ENCODE data around the gene NRP1.

NRP1 gene

GRCh38 chr10:33345236-33345635 lies 10.8 kb upstream of the NRP1 start:
- no peak for TF ChIP-seq CTCF (IDR thresholded peaks at IDR 0.05; ENCODE audit: low read depth, low read length)
- H3K9me3 ChIP-seq (ENCODE audit: severe bottlenecking), result no peaks in the 10 kb centered on the region

GRCh38 chr10:33344676-33345075 lies 10.2 kb upstream of the NRP1 start:
- Histone ChIP-seq H3K36me3 (no peaks in the 10 kb centered on the region), H3K27me3 (ENCODE audit: insufficient read depth, low read depth, severe bottlenecking) (no peaks in the 10 kb centered on the region), H3K4me3 (ENCODE audit: low read depth, low read length) (no peak overlapping the region), H3K27ac (no peak overlapping the region), H3K9me3 (ENCODE audit: severe bottlenecking) (no peaks in the 10 kb centered on the region)
- no peak for TF ChIP-seq CTCF (IDR thresholded peaks at IDR 0.05; ENCODE audit: low read depth, low read length)
- no peak for DNase-seq

More at GRCh38 chr10:33345236-33345635, 10.8 kb upstream of the NRP1 start:
- Histone ChIP-seq H3K27me3 (ENCODE audit: insufficient read depth, low read depth, severe bottlenecking) (no peaks in the 10 kb centered on the region), H3K4me3 (ENCODE audit: low read depth, low read length) (no peak overlapping the region), H3K36me3 (no peaks in the 10 kb centered on the region), H3K27ac (no peak overlapping the region)
- no peak for DNase-seq

- Histone ChIP-seq H3K27me3 (ENCODE audit: insufficient read depth, low read depth, severe bottlenecking) (peaks cover 11% of the 10 kb centered on the region), H3K36me3 (no peaks in the 10 kb centered on the region), H3K27ac (no peak overlapping the region), H3K9me3 (ENCODE audit: severe bottlenecking) (no peaks in the 10 kb centered on the region), H3K4me3 (ENCODE audit: low read depth, low read length) (no peak overlapping the region)
- no peak for DNase-seq
- TF ChIP-seq CTCF (IDR thresholded peaks at IDR 0.05; ENCODE audit: low read depth, low read length), result no peak
These were observed 7.2 kb upstream of the NRP1 start for GRCh38 chr10:33341637-33342036.

GRCh38 chr10:33337326-33337957 lies 3.0 kb upstream of the NRP1 start:
- Histone ChIP-seq H3K36me3 (no peaks in the 10 kb centered on the region), H3K27me3 (ENCODE audit: insufficient read depth, low read depth, severe bottlenecking) (peaks cover 27% of the 10 kb centered on the region), H3K9me3 (ENCODE audit: severe bottlenecking) (no peaks in the 10 kb centered on the region), H3K4me3 (ENCODE audit: low read depth, low read length) (no peak overlapping the region; the same call in 1 of the 2 replicates), H3K27ac (no peak overlapping the region)
- no peak for DNase-seq
- TF ChIP-seq CTCF (IDR thresholded peaks at IDR 0.05; ENCODE audit: low read depth, low read length), result no peak

GRCh38 chr10:33336582-33337325 lies 2.3 kb upstream of the NRP1 start:
- Histone ChIP-seq H3K27ac (no peak overlapping the region), H3K9me3 (ENCODE audit: severe bottlenecking) (no peaks in the 10 kb centered on the region), H3K27me3 (ENCODE audit: insufficient read depth, low read depth, severe bottlenecking) (peaks cover 27% of the 10 kb centered on the region), H3K4me3 (ENCODE audit: low read depth, low read length) (peak overlapping the region; percentile 36), H3K36me3 (no peaks in the 10 kb centered on the region)
- DNase-seq, result peak; percentile 7
- no peak for TF ChIP-seq CTCF (IDR thresholded peaks at IDR 0.05; ENCODE audit: low read depth, low read length)

All from WERI-Rb-1 (cell line).